HK-2 (cell line): ENCODE results near the gene TMC4.

ENCODE experiments used
- DNase-seq: peaks from one replicate; pipeline ENCODE4 v3.0.0-alpha.2; 2018; ENCODE audit not compliant: unreplicated experiment

The TMC4 gene

DNA sequence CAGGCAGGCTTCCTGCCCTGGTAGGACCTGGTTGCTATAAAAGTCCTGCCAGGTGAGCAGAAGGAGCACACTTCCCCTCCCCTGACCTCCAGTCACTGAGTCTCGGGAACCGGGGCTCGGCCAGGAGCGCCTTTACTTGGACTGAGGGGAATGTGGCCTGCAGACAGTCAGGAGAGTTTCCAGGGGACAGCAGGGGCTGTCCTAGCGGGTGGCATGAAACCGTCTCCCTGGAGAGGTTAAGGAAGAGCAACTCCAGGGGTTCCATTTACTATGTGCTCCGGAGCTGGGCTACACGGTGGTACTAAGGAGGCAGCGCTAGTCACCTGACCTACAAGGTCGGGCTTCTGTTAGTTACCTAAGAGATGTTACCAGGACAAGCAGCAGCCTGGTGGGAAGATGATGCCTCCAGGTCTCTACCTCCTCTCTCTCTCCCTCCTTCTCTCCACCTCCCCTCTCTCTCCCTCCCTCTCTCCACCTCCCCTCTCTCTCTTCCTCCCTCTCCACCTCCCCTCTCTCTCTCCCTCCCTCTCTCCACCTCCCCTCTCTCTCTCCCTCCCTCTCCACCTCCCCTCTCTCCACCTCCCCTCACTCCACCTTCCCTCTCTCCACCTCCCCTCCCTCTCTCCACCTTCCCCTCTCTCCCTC, 39.5 kb downstream of the TMC4 start:
- DNase-seq, result no peak

DNA sequence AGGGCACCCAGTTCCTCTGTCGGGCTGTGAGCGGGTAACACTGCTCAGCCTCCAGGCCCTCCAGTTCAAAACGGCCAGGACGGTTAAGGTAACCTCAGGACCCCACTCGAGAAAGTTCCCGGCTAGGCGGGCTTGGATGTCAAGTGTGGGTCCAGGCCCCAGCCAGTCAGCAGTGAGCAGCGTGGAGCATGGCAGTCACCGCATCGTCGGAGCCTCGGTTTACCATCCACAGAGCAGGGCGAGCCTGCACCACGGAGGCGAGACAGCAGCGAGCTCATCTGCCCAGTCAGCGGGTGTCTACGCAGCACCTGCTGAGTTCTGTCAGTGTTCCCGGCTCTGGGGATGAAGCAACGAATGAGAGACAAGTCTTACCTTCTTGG, 43.4 kb downstream of the TMC4 start:
- no peak for DNase-seq

DNA sequence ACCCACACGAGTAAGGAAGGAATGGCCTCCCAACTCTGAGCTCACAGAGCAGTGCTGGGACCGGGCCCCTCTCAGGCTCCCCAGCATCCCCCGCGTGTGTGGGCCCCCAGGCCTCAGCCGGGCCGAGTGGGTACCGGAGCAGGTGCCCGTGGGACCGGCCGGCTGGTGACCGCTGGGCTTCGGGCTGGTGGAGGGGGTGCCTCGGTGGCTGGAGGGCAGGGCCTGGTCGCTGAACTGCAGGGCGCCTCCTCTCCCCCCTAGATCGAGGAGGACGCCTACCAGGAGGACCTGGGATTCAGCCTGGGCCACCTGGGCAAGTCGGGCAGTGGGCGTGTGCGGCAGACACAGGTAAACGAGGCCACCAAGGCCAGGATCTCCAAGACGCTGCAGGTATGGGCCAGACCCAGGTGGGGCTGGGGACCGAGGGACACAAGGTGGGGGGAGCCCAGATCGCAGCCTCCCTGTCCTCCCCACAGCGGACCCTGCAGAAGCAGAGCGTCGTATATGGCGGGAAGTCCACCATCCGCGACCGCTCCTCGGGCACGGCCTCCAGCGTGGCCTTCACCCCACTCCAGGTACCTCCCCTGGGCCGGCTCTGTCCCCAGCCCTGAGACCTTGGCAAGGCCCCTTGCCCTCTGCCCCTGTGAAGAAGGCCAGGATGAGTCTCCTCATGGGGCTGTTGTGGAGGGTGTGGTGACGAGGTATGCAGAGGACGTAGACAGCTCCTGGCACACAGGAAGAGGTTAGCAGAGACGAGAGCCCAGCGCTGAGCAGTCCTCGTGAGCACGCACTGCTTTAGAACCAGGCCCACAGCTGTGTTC, 44.0 kb downstream of the TMC4 start:
- no peak for DNase-seq

DNA sequence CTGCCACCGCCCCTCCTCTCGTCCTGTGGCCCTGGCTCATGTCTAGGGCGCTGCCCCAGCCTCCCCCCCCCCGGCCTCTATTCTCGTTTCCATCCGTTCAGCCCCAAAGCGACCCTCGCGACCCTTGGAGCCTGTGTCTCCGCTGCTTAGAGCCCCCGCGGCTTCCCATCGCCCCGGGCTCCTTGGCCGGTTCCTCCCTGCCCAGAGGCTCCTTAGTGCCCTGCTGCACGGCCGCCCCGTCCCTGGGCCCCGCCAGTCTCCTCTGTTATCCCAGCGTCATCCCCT, 44.6 kb downstream of the TMC4 start:
- DNase-seq, result no peak

GRCh38 chr19:54127688-54128440, 45.1 kb downstream of the TMC4 start:
- DNase-seq, result no peak

DNA sequence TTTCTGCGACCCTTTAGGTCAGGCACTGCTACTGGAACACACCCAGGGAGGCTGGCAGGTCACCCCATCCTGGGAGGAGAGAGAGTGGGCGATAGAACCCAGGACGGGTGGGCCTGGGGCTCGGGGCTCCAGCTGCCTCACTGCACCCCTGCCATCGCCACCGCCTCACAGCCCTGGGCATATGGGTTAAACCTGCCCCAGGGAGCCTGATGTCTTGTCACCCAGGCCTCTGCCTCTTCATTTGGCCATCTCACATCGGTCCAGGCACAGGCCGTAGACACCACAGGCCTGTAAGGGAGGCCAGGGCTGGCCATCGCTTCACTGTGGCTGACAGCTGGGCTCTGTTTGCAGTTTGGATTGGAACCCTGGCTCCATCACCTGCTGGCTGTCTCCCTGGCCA, 47.2 kb downstream of the TMC4 start:
- no peak for DNase-seq

GRCh38 chr19:54124393-54124792, 48.6 kb downstream of the TMC4 start:
- DNase-seq, result no peak

- no peak for DNase-seq
Observed at GRCh38 chr19:54123682-54124081, 49.3 kb downstream of the TMC4 start.

GRCh38 chr19:54121259-54121658, 51.7 kb downstream of the TMC4 start:
- DNase-seq, result no peak

DNA sequence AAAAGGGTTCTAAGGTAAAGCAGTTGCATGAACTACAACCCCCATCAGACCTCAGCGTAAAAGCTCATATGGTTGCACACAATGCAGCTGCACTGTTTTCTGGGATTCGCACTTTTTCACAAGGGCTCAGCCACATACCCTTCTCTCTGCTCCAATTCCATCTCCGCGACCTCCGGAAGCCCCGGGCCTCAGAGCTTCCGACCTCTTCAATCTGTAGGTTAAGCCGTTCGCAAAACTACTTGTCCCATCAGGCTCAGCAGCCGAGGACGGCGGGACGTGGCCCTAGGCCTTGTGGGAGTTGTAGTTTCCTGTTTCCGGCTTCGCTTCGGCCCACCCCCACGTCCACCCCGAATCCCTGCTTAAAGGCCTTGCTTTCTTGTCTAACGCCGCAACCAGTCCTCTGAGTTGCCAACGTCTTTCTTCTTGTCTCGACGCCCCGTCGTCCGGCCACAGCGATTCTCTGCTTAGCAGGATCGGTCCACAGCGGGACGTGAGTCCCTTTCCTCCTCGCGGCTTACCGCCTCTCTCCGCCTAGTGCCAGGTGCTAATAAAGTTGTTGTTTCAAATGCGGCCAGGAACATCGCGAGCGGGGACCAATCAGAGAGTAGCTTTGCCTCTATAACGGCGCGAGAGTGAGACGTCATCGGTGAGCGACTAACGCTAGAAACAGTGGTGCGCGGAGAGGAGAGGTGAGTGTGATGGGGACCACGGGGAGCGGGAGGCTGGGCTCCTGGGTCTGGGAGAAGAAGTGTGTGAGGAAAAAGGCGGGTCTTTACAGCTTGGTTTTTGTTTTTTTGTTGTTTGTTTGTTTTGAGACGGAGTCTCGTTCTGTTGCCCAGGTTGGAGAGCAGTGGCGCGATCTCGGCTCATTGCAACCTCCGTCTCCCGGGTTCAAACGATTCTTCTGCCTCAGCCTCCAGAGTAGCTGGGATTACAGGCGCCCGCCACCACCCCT, 57.6 kb downstream of the TMC4 start, which contains the start of the genes PRPF31 and TFPT:
PRPF31 (plus strand) TSS at position 646 of the 955 bp plus-strand sequence. CDS start 2,525 bp downstream, outside the sequence.
TFPT (minus strand) TSS at position 549 of the 955 bp plus-strand sequence; CDS start at position 161, 388 bp downstream.
- DNase-seq, result peak; percentile 94

DNA sequence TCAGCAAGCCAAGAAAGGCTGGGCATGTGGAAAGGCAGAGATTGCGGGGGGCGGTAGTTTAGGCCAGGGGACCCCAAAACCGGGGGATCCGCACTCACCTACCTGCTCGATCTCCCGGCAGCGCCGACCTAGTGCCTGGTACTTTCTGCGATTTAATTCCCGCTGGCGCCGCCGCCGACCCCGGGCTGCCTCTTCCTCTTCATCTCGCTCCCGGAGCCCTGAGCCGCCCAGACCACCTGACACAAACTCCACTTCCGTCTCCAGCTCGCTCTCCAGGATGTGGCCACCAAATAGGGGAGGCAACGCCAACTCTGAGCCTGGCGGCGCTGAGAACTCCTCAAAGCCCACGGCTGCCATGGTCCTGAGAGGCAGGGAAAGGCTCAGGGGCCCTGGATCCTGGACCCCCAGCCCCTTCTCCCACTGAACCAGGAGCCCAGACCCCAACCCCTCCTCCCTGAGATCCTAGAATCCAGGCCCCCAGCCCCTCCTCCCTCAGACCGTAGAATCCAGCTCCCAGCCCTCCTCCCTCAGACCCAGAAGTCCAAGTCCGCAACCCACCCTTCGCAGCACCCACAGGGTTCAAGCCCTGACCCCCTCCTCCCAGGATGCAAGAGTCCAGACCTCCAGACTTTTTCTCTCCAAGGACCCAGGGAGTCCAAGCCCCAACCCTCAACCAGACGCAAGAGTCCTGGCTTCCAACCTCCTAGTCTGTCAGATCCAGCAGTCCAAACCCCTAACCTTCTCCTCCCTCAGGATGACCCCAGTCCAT, 58.4 kb downstream of the TMC4 start:
- no peak for DNase-seq
